Astrocyte of the spinal cord (primary cell): ENCODE data around the gene RBFOX2.
A peak's percentile ranks its signal among the peaks of the same experiment; 100 is the strongest.

Experiments
- DNase-seq: peaks from one replicate; pipeline ENCODE4 v3.0.0; 2011; ENCODE audit warnings: low read depth, low spot score
- H3K4me3 ChIP-seq: 2 replicates; pipeline ENCODE4 v1.5.1; 2011; ENCODE audit warnings: low read depth, mild to moderate bottlenecking, low read length, moderate library complexity
- in situ Hi-C: cut with HindIII; loops from 2 replicates; pipeline ENCODE4 v1.10.0; 2017; ENCODE audit warnings: low sequenced_read_pairs
- TF ChIP-seq, protein P1 (sequence below): IDR thresholded peaks from 2 replicates; pipeline ENCODE4 v1.5.1; 2012; ENCODE audit warnings: low read depth, mild to moderate bottlenecking, low read length, inconsistent platforms

Gene RBFOX2

DNA sequence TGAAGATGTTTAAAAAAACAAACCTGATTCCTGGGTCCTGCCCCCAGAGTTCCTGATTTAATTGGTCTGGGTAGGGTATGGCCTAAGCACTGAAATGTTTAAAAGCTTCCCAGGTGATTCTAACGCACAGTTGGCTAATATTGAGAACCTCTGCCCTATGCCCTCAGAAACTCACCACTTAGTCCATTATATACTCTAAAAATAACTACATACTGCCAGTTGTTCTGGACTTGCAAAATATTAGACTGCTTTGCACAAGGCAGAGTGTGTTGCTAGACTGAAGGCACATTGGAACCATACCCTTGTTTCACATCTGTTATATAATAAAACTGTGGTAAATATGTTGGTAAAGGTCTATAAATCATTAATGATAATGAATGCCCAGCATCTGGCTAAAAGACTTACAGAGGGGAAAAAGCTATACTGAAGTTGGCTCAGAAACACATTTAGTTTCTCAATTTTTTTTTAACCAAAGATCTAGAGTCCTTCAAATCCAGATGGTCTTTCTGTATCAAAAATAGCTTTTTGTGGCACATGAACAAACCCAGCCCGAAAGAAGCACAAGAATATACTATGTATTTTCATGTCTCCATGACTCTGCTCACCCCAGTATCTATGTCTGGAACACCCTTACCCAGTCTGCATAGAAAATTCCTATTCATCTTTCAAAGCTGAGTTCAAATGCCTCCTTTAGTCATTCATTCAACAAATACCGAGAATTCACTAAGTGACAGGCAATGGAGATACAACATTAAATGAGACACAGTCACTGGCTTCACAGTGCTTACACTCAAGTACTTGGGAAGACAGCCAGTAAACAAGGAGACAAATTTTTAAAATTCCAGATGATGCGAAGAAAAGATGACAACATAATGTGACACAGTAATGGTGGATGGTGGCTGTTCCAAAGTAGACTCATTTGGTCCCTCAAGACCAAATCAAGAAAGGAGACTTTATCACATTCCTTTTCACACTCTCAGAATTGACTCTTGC lies 44.1 kb downstream of the RBFOX2 start:
- no peak for DNase-seq
- TF ChIP-seq, protein P1, sequence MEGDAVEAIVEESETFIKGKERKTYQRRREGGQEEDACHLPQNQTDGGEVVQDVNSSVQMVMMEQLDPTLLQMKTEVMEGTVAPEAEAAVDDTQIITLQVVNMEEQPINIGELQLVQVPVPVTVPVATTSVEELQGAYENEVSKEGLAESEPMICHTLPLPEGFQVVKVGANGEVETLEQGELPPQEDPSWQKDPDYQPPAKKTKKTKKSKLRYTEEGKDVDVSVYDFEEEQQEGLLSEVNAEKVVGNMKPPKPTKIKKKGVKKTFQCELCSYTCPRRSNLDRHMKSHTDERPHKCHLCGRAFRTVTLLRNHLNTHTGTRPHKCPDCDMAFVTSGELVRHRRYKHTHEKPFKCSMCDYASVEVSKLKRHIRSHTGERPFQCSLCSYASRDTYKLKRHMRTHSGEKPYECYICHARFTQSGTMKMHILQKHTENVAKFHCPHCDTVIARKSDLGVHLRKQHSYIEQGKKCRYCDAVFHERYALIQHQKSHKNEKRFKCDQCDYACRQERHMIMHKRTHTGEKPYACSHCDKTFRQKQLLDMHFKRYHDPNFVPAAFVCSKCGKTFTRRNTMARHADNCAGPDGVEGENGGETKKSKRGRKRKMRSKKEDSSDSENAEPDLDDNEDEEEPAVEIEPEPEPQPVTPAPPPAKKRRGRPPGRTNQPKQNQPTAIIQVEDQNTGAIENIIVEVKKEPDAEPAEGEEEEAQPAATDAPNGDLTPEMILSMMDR, result no peak
- in situ Hi-C loops, result no loop called here
- no peak overlapping the region for H3K4me3 ChIP-seq

DNA sequence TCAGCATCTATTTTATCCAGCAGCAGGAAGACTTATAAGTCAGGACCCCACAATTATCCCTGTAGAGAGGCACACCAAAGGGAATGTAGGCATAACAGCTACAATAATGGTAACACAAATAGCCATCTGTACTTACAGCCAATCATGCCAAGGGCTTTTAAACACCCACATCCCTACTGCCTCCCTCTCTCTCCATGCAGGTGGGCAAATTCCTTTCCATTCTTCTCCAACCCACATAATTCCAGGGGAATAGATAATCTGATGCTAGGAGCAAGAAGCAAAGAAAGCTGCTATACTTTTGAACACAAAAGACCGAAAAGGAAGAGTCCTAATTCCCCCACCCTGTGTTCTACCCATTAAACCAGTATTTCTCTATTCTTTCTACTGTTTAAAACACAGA lies 46.7 kb downstream of the RBFOX2 start:
- no peak overlapping the region for H3K4me3 ChIP-seq
- in situ Hi-C loops, result no loop called here
- TF ChIP-seq, protein P1, result no peak
- DNase-seq, result no peak

DNA sequence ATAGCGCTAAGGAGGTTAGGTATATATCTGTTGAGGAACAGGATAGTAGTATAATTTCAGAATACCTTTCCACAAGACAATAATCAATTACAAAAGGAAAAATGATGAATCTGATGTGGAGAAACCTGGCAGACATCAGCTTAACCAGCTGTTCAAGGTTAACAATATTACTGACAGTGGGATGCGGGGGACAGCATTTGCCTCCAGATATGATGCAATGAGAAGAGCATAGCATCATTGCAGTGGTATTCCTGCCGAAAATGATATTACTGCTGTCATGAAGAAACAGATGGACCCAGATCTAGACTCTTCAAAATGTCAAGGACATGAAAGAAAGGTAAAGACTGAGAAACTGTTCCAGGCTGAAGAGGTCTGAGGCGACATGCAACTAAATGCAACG lies 49.7 kb downstream of the RBFOX2 start:
- H3K4me3 ChIP-seq, result no peak overlapping the region
- TF ChIP-seq, protein P1, result no peak
- DNase-seq, result no peak
- in situ Hi-C loops, result no loop called here

DNA sequence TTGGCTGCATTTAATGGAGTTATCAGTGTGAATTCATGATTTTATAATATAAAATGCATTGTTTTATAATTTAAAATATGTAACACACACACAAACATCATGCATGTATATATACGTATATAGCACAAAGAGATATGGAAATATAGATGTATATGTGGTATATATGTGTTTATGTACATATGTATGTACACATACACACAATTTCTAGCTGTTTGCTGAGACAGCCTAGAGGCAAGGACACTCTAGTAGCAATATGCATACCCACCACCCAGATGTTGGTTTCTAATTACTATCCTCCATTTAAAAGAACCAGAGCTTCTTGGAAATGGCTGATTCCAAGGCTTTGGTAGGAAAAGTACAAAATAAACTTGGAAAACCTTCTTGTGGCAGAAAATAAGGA lies 50.4 kb downstream of the RBFOX2 start:
- DNase-seq, result no peak
- in situ Hi-C loops, result no loop called here
- H3K4me3 ChIP-seq, result no peak overlapping the region
- TF ChIP-seq, protein P1, result no peak

DNA sequence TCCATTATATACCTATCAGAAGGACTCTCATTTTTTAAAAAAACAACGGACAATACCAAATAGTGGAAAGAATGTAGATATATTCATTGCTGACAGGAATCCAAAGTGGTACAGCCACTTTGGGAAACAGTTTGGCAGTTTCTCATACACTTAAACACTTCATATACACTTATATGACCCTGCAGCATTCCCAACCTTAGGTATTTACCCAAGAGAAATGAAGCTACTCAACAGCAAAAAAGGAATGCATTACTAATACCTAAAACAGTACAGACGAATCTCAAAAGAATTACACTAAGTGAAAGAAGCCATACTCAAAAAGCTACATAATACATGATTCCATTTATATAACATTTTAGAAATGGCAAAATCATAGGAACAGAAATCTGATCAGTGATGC lies 51.5 kb downstream of the RBFOX2 start:
- TF ChIP-seq, protein P1, result no peak
- H3K4me3 ChIP-seq, result no peak overlapping the region
- in situ Hi-C loops, result no loop called here
- peak; percentile 45 for DNase-seq

DNA sequence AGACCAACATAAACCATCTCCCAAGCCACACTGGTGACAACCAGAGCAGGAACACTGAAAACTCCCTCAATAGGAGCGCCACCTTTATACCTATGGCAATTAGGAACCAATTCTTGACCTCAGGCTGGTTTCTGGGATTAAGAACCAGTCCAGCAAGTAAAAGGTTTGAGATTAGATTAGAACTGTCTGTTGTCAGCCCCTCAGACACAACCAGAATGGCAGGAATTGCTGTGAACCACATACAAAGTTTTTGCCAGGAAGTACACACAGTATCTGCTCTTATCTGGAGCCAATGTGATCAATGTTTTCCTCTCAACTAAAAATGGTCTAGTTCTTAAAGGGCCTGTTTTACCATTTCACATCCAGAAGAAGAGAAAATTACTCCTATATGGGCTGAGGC lies 55.2 kb downstream of the RBFOX2 start:
- H3K4me3 ChIP-seq, result no peak overlapping the region
- in situ Hi-C loops, result no loop called here
- DNase-seq, result no peak
- TF ChIP-seq, protein P1, result no peak
